Measurements from ENCODE around the gene PTK6. TPM values are rescaled to one million over a fixed set of nuclear protein-coding genes. Genes with fewer than 3 reads are reported as not detected.
A peak's percentile ranks its signal among the peaks of the same experiment; 100 is the strongest.
"Not testable (repeated sequence)": the region's sequence is repeated elsewhere in the genome, so short reads cannot be mapped to it uniquely, and the experiment has no call there.

Gene PTK6
- total RNA-seq, 1 donor from 2014 or later = not detected

DNA sequence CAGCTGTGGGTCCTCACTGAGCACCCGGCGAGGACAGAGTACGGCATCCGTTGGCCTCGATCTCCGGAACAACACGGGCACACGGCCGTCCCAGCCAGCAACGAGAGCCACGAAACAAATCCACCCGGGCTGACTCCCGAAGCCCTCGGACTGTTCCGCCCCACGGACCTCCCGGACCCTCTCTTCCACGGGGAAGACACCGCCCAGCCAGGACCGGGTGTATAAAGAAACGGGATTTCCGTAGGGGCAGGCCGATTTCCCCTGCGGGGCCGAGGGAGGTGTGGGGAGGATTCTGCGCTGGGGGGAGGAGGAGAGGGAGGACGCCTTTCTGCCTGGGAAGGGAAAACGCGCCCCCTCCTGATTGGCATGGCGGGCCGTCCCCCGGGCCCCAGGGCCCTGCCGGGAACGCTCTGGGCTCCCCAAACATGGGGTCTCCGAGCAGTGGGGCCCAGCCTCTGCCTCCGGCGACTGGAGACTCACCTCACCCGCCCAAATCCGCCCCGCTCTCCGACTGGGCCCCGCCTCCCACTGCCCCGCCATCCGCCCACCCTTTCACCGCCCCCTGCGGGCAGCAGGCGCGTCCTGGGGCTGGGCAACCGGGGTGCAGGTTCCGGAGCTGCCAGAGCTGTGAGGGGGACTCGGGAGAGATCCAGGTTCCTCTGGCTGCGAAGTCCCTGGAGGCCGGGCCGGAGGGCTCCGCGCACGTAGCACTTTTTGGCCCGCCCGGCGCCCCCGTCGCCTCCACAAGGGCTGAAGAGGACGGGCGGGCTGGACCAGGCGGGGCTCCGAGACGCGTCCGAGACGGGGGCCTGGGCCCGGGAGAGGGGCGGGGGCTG is 17.3 kb downstream of the PTK6 start:
- intact Hi-C loops (cut with micrococcal nuclease) = no loop called here
- DNase-seq = peak; percentile 81

DNA sequence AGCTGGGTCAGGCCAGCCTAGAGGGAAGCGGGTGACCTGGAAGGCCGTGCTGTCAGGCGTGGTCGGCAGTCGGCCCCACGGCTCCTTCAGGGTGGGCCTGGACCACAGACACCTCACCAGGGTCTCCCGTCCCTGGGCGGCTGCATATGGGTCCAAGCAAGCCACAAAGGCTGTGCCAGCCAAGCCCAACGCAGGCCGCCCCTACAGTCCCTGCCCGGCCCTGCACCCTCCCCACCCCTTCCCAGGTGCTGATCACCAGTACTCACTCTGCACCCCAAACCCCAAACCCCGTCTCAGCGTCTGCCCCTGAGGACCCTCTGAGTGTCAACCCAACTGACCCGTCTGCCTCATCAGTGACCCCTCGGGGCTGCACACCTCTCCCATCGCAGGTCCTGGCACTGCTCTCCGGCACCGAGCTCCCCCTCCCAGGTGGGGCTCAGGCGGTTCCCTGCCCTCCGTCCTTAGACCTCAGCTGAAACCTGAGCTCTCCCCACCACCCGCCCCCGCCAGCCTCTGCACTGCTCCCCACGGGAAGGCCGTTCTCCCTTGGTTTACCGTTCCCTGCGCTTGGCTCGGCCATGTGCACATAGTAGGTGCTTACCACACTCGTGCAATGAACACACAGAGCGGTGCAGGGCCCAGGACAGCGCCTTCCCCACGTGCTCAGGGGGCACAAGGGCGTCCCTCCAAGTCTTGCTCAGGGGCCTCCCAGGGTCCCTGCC is 18.1 kb downstream of the PTK6 start:
- DNase-seq = peak; percentile 30
- intact Hi-C loops (cut with micrococcal nuclease) = no loop called here
- no peak for ATAC-seq

More for the DNA sequence above, 17.3 kb downstream of the PTK6 start:
- peak; percentile 71 for ATAC-seq

DNA sequence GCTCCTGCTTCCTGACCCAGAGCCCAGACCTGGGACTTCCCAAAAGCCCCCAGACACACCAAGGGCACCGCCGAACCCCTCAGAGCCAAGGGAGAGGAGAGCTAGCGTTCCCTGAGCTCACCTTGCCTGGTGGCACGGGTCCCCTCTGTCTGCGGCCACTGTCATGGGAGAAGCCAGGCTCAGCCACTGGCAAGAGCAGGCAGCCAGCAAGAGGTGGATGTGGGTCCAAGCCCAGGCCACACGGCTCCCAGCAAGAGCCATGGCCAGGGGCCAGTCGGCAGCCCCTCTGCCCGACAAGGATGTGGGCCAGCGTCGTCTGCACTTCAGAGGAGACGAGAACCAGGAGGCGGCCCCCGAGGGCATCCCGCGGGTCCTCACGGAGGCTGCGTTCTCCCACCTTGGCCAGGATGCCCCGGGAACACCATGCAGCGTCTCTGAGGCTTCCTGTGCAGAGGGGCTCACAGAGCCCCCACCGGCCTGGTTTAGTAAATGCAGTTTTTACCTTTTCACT is 18.8 kb downstream of the PTK6 start:
- intact Hi-C loops (cut with micrococcal nuclease) = no loop called here
- DNase-seq (peak; percentile 35), ATAC-seq (no peak)

DNA sequence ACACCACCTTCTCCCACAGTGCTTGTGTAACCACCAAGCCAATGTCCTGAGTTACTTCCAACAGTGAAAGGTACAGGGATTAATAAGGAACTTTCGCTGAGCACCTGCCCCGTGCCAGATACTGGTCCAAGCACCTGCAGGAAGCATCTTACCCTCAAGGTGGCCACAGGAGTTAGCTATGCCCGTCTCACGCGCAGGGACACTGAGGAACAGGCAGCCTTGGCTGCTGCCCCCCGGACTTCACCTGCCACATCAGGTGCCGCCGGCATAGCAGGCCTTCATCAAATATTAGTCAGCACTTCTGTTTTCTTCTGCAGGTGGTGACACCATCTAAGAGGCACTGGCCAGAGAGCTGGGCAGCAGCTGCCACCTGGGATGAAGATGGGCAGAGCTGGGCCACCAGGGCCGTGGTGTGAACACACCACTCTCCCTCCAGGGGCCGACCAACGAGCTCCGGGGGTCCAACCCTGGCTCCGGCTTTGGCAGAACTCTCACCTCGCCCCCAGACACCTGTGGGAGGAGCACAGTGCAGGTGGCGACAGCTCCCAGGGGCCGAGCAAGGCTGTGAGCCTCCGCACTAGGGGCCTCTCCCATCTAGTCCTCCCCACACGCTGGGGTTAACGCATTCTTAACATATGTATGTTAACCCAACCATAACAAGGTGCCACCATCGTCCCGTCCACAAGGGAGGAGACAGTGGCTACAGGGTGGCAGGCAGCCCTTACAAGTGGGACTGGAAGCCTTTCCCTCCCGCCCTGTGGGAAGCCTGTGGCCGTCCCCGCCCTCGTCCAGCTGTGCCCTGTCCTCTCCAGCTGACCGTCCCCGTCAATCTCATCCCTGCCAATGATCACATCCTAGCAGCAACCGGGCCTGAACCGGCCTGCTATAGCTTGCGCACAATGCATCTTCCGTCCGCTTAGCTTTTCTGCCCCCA is 19.5 kb downstream of the PTK6 start:
- no peak for ATAC-seq
- intact Hi-C loops (cut with micrococcal nuclease) = no loop called here
- peak; percentile 26 for DNase-seq

DNA sequence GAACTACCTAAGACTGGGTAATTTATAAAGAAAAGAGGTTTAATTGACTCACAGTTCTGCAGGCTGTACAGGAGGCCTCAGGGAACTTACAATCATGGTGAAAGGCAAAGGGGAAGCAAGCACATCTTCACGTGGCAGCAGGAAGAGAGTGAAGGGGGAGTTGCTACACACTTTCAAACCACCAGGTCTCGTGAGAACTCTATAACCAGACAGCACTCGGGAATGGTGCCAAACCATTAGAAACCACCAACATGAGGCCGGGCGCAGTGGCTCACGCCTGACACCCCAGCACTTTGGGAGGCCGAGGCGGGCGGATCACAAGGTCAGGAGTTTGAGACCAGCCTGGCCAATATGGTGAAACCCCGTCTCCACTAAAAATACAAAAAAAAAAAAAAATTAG is 22.7 kb downstream of the PTK6 start:
- DNase-seq; intact Hi-C loops (cut with micrococcal nuclease); ATAC-seq: not testable (repeated sequence)

DNA sequence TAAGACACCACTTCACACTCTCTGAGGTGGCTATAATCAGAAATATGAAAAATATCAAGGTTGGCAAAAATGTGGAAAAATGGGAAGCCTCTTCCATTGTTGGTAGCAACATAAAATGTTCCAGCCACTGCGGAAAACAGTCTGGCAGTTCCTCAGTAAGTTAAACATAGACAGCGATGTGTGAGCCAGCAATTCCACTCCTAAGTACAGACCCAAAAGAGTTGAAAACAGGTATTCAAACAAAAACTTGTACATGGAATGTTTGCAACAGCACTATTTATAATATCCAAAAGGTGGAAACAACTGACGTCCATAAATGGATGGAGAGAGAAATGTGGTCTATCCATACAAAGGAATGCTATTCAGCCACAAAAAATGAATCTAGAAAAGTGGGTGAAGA is 24.0 kb downstream of the PTK6 start:
- DNase-seq = no peak
- no peak for ATAC-seq
- intact Hi-C loops (cut with micrococcal nuclease) = no loop called here

DNA sequence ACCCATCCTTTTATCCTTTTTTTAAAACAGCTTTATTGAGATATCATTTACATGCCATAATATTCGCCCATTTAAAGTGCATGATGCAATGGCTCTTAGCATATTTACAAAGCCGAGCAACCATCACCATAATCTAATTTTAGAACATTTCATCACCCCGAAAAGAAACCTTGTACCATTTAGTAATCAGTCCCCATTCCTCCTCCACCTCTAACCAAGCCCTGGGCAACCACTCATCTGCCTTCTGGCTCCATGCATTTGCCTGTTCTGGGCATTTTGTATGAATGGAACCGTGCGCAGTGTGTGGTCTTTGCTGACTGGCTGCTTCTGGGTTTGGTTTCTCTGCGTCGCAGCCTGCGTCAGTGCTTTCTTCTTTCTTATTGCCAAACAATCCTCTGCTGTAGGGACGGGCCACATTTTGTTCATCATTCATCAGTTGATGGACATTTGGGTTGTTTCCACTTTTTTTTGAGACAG is 28.1 kb downstream of the PTK6 start:
- DNase-seq = no peak
- ATAC-seq = peak; percentile 83
- intact Hi-C loops (cut with micrococcal nuclease) = no loop called here

DNA sequence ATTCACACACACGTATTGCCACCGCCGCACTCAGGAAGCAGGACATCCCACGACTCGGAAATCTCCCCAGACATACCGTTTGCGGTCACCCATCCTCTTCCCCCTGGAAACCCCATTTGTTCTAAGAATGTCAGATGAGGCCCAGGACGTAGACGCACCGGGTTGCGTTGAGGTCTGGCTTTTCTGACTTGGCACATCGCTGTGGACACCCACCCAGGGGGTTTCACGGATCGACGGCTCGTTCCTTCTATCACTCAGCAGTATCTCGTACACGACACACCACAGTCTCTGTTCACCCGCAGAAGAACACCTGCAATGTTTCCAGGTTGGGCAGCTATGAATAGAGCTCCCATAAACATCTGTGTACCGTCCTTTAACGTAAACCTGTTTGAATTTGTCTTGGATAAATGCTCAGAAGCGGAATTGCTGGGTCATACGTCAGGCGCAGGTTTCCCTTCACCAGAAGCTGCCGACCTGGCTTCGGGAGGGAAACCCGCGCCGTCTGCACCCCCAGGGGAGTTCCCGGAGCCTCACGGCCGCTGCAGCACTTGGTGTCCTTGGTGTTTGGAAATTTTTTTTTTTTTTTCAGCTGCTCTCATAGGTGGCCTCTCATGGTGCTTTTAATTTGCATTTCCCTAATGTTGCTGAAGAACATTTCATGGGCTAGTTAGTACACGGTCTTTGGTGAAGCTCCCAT is 29.0 kb downstream of the PTK6 start:
- DNase-seq = no peak
- intact Hi-C loops (cut with micrococcal nuclease) = no loop called here
- ATAC-seq = no peak

DNA sequence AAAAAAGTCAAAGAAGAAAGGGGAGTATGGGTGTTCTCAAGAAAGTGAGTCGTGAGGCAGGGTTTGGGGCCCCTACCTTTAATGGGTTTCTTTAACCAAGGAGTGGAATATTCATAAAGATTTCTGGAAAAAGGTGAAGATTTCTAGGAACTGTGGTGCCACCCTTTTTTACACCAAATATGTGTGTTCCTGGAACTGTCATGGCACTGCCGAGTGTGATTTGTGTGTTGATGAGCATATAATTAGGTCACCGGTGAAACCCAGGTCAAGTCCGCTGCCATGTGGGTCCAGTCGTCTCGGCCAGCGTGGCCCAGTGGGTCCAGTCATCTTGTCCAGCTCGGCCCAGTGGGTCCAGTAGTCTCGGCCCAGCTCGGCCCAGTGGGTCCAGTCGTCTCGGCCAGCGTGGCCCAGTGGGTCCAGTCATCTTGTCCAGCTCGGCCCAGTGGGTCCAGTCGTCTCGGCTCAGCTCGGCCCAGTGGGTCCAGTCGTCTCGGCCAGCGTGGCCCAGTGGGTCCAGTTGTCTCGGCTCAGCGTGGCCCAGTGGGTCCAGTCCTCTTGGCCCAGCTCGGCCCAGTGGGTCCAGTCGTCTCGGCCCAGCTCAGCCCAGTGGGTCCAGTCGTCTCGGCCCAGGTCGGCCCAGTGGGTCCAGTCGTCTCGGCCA is 30.0 kb downstream of the PTK6 start:
- DNase-seq (no peak), ATAC-seq (no peak)
- intact Hi-C loops (cut with micrococcal nuclease) = no loop called here

DNA sequence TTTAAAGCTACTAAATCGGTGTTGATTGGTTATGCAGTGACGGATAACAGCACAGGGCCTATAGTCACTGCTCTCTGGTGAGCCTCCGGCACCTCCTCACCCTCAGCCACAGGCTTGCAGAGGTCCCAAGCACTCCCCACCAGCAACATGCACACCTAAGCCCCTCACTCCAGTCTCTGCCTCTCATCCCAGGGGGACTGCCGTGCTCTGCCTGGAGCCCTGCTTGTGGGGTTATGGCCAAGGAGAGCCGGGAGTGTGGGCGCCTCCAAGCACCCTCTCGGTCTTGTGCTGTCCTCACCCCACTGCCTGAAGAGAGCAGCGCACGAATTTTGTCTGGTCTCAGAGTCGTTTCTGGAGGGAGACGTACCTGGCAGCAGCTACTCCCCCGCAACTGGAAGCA is 31.5 kb downstream of the PTK6 start:
- DNase-seq = no peak
- ATAC-seq = no peak
- intact Hi-C loops (cut with micrococcal nuclease) = no loop called here

DNA sequence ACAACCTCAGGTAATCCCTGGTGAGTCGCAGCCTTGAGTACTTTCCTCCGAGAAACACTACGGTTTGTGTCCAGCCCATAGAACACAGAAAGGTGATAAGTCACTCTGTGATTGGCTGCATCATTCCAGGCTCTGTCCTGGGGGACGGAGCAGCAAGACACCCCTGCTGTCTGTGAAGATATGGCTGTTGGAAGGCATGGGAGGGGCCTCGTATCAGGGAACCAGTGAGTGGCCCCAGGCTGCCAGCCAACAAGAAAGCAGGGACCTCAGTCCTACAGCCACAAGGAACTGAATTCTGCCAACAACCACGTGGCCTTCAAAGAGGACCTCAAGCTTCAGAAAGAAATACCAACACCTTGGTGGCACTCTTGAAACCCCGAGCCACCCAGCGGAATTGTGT is 31.9 kb downstream of the PTK6 start:
- intact Hi-C loops (cut with micrococcal nuclease) = no loop called here
- ATAC-seq (no peak), DNase-seq (no peak)

DNA sequence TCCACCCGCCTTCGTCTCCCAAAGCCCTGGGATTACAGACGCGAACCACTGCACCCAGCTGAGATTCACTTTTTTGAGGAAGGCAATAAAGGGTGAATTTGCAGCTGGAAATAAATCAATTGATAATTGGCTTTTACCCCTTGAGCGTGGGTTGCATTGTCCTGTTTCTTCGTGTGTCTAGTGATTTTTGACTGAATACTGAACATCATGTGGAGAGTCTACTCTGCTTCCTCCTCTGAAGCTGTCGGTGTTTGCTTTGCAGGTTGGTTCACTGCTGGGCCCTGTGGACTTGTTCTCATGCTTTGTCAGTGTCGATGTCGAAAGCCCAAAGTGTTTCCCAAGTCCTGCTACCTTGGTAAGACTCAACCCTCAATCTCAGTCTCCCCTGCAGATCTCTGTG is 32.5 kb downstream of the PTK6 start:
- intact Hi-C loops (cut with micrococcal nuclease) = no loop called here
- DNase-seq = no peak
- ATAC-seq = no peak

DNA sequence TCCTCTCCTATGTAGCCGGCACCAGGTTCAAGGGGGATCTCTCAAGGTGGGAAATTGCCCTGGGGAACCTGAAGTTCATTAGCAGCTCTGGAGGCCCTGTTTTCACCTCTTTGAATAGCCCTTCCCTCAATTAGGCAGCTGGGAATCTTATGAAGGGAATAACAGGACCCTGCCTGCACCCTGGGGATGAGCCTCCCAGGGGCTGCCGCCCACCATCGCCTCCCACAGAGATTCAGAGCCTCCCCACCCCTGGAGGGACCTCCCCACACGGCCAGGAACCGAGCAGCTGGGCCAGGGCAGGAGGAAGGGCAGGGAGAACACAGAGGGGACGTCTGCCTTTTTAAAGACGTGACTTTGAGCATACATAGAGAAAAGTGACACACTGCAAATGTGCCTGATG is 33.7 kb downstream of the PTK6 start:
- intact Hi-C loops (cut with micrococcal nuclease) = no loop called here
- DNase-seq (no peak), ATAC-seq (no peak)

DNA sequence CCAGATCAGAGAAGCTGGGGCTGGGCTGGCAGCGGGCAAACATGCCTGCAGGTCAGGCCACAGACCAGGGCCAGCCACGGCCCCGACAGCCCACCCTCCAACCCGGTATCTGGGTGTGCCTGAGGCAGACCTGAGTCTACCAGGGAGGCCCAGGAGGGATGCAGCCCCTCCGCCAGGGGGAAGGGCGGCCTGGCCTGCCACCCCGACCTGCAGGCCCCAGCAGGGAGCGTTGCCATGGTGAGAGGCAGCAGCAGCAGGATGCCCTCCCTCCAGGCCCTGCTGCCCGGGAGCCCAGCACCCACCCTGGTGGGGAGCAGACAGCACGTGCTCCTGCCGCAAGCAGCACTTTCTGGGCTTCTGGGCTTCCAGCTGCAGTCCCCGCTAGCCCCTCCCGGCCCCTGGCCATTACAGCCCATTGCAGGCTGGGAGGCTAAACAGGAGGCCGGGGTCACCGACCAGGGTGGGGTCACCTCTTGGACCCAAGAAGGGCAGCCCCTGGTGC is 34.5 kb downstream of the PTK6 start:
- no peak for DNase-seq
- no peak for ATAC-seq
- intact Hi-C loops (cut with micrococcal nuclease) = no loop called here

DNA sequence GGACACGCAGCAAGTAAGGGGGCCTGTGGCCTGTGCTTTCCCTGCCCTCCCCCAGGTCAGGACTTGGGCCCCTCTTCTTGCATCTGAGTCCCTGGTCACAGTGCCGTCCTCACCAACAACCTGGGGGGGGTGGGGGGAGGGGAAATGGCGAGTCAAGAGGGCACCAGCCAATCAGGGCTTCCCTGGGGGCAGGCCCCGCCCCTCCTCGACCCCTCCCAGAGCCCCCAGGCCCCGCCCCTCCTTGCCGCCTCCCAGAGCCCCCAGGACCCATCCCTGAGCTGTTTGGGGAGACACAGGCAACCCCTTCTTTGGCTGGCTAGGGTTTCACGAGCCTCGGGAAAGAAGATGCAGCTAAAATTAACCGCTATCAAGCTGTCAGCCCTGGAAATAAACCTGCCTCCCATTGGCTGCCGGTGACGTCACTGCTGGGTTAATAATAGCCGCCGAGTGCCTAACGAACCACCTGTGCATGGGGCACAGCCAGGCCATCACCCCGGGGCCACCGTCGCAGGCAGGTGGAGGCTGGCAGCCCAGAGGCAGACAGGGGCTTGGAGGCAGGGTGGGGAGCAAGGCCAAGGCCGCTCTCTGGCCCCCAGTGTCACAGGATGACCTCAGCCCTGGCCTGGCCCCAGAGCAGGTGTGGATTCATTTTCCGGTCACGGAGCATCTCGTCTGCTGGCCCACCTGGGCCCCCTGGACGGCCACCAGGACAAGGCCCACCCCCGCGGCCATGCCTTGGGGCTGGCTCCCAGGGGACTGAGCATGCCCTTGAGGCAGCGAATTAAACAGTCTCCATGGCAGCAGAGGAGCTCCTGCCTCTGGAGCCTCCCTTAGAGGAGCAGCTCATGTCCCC is 35.1 kb downstream of the PTK6 start:
- peak; percentile 62 for ATAC-seq
- intact Hi-C loops (cut with micrococcal nuclease) = no loop called here
- DNase-seq = peak; percentile 86

DNA sequence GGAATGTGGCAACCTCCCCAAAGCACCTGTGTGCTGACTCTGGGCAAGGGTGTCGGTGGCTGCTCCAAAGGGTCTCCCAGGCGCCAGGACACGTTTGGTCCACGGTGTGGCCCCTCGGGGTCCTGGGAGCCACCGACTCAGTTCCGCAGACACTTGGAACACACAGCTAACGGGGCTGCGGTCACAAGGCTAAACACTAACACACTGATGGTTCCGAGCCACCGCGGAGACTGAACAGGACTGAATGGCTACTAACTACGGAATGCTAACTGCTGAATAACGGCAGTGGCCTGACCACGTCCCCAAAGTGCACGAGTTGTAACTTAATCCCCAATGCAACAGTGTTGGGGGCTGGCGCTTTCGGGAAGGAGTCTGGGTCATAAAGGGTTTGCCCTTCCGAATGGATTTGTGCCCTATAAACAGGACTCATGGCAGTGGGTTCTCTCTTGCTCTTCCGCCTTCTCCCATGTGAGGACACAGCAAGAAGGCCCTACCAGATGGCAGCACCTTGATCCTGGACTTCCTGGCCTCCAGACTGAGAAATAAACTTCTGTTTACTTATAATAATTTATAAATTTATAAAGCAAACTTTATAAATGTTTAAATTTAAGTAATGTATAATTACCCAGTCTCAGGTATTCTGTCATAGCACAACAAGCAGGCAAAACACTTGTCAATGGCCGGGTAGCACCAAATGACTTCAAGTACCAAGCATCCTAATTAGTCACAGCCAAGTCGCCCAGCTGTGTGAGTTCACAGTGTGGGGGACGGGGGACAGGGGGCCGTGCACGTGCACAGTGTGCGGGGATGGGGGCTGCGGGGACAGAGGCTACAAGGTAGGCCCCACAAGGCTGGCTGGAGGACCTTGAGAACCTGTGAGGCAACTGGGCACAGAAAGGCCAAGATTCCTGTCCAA is 36.0 kb downstream of the PTK6 start:
- intact Hi-C loops (cut with micrococcal nuclease) = no loop called here
- no peak for ATAC-seq
- DNase-seq = no peak

Measured in left ventricle myocardium superior (tissue), 1 donor.